ENCODE measurements around the gene SMAD5. TPM values are rescaled to one million over a fixed set of nuclear protein-coding genes. Genes with fewer than 3 reads are reported as not detected.

Gene SMAD5
- total RNA-seq, 1 donor from 2014 or later: 68.5 TPM

GRCh38 chr5:136089791-136090190 is 42.9 kb upstream of the SMAD5 start:
- H3K4me3 Mint-ChIP-seq (ENCODE audit: unreplicated experiment): no peak overlapping the region
- no peaks in the 10 kb centered on the region for H3K9me3 Mint-ChIP-seq (ENCODE audit: unreplicated experiment)
- TF ChIP-seq, protein P1, sequence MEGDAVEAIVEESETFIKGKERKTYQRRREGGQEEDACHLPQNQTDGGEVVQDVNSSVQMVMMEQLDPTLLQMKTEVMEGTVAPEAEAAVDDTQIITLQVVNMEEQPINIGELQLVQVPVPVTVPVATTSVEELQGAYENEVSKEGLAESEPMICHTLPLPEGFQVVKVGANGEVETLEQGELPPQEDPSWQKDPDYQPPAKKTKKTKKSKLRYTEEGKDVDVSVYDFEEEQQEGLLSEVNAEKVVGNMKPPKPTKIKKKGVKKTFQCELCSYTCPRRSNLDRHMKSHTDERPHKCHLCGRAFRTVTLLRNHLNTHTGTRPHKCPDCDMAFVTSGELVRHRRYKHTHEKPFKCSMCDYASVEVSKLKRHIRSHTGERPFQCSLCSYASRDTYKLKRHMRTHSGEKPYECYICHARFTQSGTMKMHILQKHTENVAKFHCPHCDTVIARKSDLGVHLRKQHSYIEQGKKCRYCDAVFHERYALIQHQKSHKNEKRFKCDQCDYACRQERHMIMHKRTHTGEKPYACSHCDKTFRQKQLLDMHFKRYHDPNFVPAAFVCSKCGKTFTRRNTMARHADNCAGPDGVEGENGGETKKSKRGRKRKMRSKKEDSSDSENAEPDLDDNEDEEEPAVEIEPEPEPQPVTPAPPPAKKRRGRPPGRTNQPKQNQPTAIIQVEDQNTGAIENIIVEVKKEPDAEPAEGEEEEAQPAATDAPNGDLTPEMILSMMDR (IDR thresholded peaks at IDR 0.05; ENCODE audit: unreplicated experiment): no peak
- no peak overlapping the region for H3K27ac Mint-ChIP-seq (ENCODE audit: unreplicated experiment)
- H3K4me1 Mint-ChIP-seq (ENCODE audit: unreplicated experiment): peaks cover 5% of the 10 kb centered on the region
- DNase-seq (ENCODE audit: low spot score): no peak
- no peaks in the 10 kb centered on the region for H3K36me3 Mint-ChIP-seq (ENCODE audit: low read depth, unreplicated experiment)
- H3K27me3 Mint-ChIP-seq (ENCODE audit: unreplicated experiment): peaks cover 1% of the 10 kb centered on the region

DNA sequence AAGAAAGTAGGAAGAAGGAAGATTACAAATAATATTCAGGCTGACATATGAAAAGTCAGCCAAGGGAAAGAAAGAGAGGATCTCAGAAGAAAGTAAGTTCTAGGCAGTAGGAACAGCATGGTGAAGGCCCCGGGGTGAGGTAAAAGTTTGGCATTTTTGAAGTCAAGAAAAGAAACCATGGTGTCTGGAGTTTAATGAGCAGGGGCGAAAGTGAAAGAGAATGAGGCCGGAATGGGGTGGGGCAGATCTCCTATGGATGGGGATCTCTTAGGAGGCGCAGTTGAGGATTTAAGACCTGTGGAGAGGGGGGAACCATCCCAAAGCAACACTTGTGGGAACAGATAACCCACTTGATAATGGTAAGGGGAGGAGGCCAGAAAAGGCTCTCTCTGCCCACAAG is 42.3 kb upstream of the SMAD5 start:
- H3K27ac Mint-ChIP-seq (ENCODE audit: unreplicated experiment): no peak overlapping the region
- peaks cover 5% of the 10 kb centered on the region for H3K4me1 Mint-ChIP-seq (ENCODE audit: unreplicated experiment)
- DNase-seq (ENCODE audit: low spot score): no peak
- H3K4me3 Mint-ChIP-seq (ENCODE audit: unreplicated experiment): no peak overlapping the region
- no peaks in the 10 kb centered on the region for H3K36me3 Mint-ChIP-seq (ENCODE audit: low read depth, unreplicated experiment)
- H3K27me3 Mint-ChIP-seq (ENCODE audit: unreplicated experiment): peaks cover 1% of the 10 kb centered on the region
- H3K9me3 Mint-ChIP-seq (ENCODE audit: unreplicated experiment): no peaks in the 10 kb centered on the region
- TF ChIP-seq, protein P1 (IDR thresholded peaks at IDR 0.05; ENCODE audit: unreplicated experiment): no peak

- Mint-ChIP-seq H3K4me3 (ENCODE audit: unreplicated experiment) (no peak overlapping the region), H3K36me3 (ENCODE audit: low read depth, unreplicated experiment) (no peaks in the 10 kb centered on the region), H3K4me1 (ENCODE audit: unreplicated experiment) (peaks cover 3% of the 10 kb centered on the region), H3K27me3 (ENCODE audit: unreplicated experiment) (no peaks in the 10 kb centered on the region), H3K27ac (ENCODE audit: unreplicated experiment) (no peak overlapping the region), H3K9me3 (ENCODE audit: unreplicated experiment) (no peaks in the 10 kb centered on the region)
- TF ChIP-seq, protein P1 (IDR thresholded peaks at IDR 0.05; ENCODE audit: unreplicated experiment): no peak
- DNase-seq (ENCODE audit: low spot score): no peak
These were observed 38.3 kb upstream of the SMAD5 start for GRCh38 chr5:136094189-136094912.

- no peaks in the 10 kb centered on the region for H3K9me3 Mint-ChIP-seq (ENCODE audit: unreplicated experiment)
- no peak overlapping the region for H3K27ac Mint-ChIP-seq (ENCODE audit: unreplicated experiment)
- no peak overlapping the region for H3K4me3 Mint-ChIP-seq (ENCODE audit: unreplicated experiment)
- TF ChIP-seq, protein P1 (IDR thresholded peaks at IDR 0.05; ENCODE audit: unreplicated experiment): no peak
- DNase-seq (ENCODE audit: low spot score): no peak
- H3K36me3 Mint-ChIP-seq (ENCODE audit: low read depth, unreplicated experiment): no peaks in the 10 kb centered on the region
- no peaks in the 10 kb centered on the region for H3K27me3 Mint-ChIP-seq (ENCODE audit: unreplicated experiment)
- peaks cover 3% of the 10 kb centered on the region for H3K4me1 Mint-ChIP-seq (ENCODE audit: unreplicated experiment)
These were observed 37.6 kb upstream of the SMAD5 start for GRCh38 chr5:136094913-136095641.

DNA sequence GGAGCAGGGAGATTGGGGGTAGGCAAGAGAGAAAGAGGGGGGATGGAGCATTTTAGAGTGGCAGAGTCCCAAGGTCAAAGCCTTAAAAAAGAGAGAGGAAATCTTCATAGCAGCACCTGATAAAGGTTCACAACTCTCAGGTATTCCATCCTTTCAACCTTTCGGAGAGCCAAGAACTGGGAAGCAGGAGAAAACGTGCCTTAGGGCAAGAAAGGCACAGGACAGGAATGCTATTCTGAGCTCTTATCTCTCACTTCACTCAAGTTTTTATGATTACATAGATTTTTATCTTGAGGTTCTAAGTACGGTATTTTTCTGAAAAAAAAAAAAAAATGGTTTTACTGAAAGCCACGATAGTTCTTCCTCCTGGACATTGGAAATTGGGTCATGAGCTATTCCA is 34.5 kb upstream of the SMAD5 start:
- Mint-ChIP-seq H3K36me3 (ENCODE audit: low read depth, unreplicated experiment) (no peaks in the 10 kb centered on the region), H3K9me3 (ENCODE audit: unreplicated experiment) (no peaks in the 10 kb centered on the region), H3K27me3 (ENCODE audit: unreplicated experiment) (no peaks in the 10 kb centered on the region), H3K4me3 (ENCODE audit: unreplicated experiment) (no peak overlapping the region), H3K27ac (ENCODE audit: unreplicated experiment) (no peak overlapping the region), H3K4me1 (ENCODE audit: unreplicated experiment) (peaks cover 3% of the 10 kb centered on the region)
- no peak for DNase-seq (ENCODE audit: low spot score)
- TF ChIP-seq, protein P1 (IDR thresholded peaks at IDR 0.05; ENCODE audit: unreplicated experiment): no peak

Data from endothelial cell (in vitro differentiated cells).